SK-N-MC (cell line): ENCODE data around the gene SOCS6.
"Not testable (repeated sequence)": the region's sequence is repeated elsewhere in the genome, so short reads cannot be mapped to it uniquely, and the experiment has no call there.

Source experiments
- DNase-seq: peaks from one replicate; pipeline ENCODE4 v3.0.0-alpha.2; 2011; ENCODE audit warnings: low read depth, low spot score
- H3K27ac ChIP-seq: fragments of 200-600 bp; sonication (generic); 2 replicates; pipeline ENCODE4 v1.5.1; 2016; ENCODE audit warnings: mixed run types
- H3K36me3 ChIP-seq: fragments of 200-600 bp; sonication (generic); 2 replicates; pipeline ENCODE4 v1.6.1; 2017; ENCODE audit warnings: antibody characterized with exemption, low read length, mixed read lengths; ENCODE audit not compliant: insufficient read depth
- H3K4me3 ChIP-seq: fragments of 200-600 bp; sonication (generic); 2 replicates; pipeline ENCODE4 v1.5.1; 2016
- H3K9ac ChIP-seq: fragments of 200-600 bp; sonication (generic); 2 replicates; pipeline ENCODE4 v1.8.0; 2017; ENCODE audit warnings: mixed run types, mixed read lengths; ENCODE audit not compliant: insufficient read length
- H3K9me3 ChIP-seq: fragments of 200-600 bp; sonication (generic); 2 replicates; pipeline ENCODE4 v1.6.1; 2017; ENCODE audit warnings: low read depth, mild to moderate bottlenecking, antibody characterized with exemption, low read length, moderate library complexity, mixed read lengths
- EZH2 ChIP-seq: fragments of 200-600 bp; sonication (generic); IDR thresholded peaks from one replicate; pipeline ENCODE4 v1.6.1; 2017; ENCODE audit warnings: antibody characterized with exemption
- FOXP2 ChIP-seq: optimal IDR thresholded peaks from 2 replicates; pipeline ENCODE3; 2011; ENCODE audit warnings: mild to moderate bottlenecking, moderate library complexity; ENCODE audit not compliant: insufficient read depth; ENCODE audit errors: extremely low read length, control extremely low read depth
- POLR2AphosphoS5 ChIP-seq: IDR thresholded peaks from 2 replicates; pipeline ENCODE4 v1.6.1; 2012; ENCODE audit warnings: mild to moderate bottlenecking, low read depth, low read length, borderline replicate concordance

Gene SOCS6

GRCh38 chr18:70349316-70349715 lies 60.5 kb downstream of the SOCS6 start:
- no peak for TF ChIP-seq EZH2
- Histone ChIP-seq H3K36me3 (no peaks in the 10 kb centered on the region), H3K27ac (no peak overlapping the region), H3K9me3 (no peaks in the 10 kb centered on the region), H3K9ac (no peak overlapping the region), H3K4me3 (no peak overlapping the region)
- no peak for DNase-seq

GRCh38 chr18:70354080-70354479 lies 65.2 kb downstream of the SOCS6 start:
- no peaks in the 10 kb centered on the region for H3K36me3 ChIP-seq
- H3K9ac ChIP-seq: no peak overlapping the region
- no peaks in the 10 kb centered on the region for H3K9me3 ChIP-seq
- H3K27ac ChIP-seq: no peak overlapping the region
- TF ChIP-seq EZH2: no peak
- H3K4me3 ChIP-seq: no peak overlapping the region
- DNase-seq: no peak

DNA sequence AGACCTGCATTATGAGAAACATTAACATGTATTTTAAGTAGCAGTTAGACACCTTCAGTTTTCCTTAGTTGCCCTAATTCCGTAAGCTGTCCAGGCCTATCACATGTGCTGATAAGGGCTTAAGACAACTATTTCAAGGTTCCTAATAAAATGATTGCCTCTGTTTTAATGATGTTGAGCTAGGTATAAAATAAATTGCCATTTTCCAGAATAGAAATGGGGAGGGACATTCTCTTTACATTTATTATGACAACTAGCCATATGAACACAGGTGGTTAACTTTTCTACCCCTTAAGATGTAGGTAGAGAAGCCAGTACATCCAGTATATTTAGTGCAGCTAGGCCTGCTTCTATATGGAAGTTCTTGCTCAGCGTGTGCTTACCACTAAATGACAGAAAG lies 65.9 kb downstream of the SOCS6 start:
- no peak for DNase-seq
- H3K36me3 ChIP-seq: no peaks in the 10 kb centered on the region
- no peak overlapping the region for H3K27ac ChIP-seq
- H3K4me3 ChIP-seq: no peak overlapping the region
- no peak overlapping the region for H3K9ac ChIP-seq
- TF ChIP-seq EZH2 (no peak), POLR2AphosphoS5 (no peak), FOXP2 (no peak)
- no peaks in the 10 kb centered on the region for H3K9me3 ChIP-seq

GRCh38 chr18:70355620-70356385 lies 67.0 kb downstream of the SOCS6 start:
- Histone ChIP-seq H3K9ac (no peak overlapping the region), H3K9me3 (no peaks in the 10 kb centered on the region), H3K36me3 (no peaks in the 10 kb centered on the region), H3K4me3 (no peak overlapping the region), H3K27ac (no peak overlapping the region)
- TF ChIP-seq POLR2AphosphoS5 (no peak), FOXP2 (no peak), EZH2 (no peak)
- DNase-seq: no peak

DNA sequence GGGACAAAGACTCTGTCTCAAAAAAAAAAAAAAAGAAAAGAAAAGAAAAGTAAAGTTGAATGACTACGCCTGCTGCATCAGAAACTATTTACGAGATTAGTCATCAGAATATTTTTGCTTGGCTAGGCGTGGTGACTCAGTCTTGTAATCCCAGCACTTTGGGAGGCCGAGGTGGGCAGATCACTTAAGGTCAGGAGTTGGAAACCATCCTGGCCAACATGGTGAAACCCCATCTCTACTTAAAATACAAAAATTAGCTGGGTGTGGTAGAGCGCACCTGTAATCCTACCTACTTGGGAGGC lies 69.2 kb downstream of the SOCS6 start:
- DNase-seq, H3K4me3 ChIP-seq, H3K36me3 ChIP-seq, H3K9ac ChIP-seq, H3K9me3 ChIP-seq, H3K27ac ChIP-seq: not testable (repeated sequence)

DNA sequence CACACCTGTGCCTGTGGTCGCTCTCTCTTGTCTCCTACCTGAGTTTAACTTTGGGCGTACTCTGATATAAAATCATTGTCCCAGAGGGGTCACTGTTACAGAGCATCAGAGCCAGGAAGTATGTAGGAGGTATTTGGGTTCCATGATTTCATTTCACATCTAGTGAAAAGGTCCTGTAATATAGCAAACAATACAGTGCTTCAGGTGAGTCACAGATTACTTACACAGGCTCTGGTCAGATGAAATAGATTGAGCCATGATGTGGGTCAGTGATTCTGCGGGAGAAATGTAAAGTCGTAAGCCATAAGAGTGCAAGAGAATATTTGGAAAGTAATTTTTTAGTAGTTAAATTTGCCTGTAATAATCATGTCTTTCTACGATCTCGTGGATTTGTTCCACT lies 70.2 kb downstream of the SOCS6 start:
- Histone ChIP-seq H3K4me3 (no peak overlapping the region), H3K27ac (no peak overlapping the region), H3K9ac (no peak overlapping the region), H3K36me3 (no peaks in the 10 kb centered on the region), H3K9me3 (no peaks in the 10 kb centered on the region)
- no peak for DNase-seq
- TF ChIP-seq FOXP2 (no peak), POLR2AphosphoS5 (no peak), EZH2 (no peak)

GRCh38 chr18:70362258-70362657 lies 73.4 kb downstream of the SOCS6 start:
- Histone ChIP-seq H3K9ac (no peak overlapping the region), H3K4me3 (no peak overlapping the region), H3K27ac (no peak overlapping the region), H3K36me3 (no peaks in the 10 kb centered on the region), H3K9me3 (no peaks in the 10 kb centered on the region)
- TF ChIP-seq FOXP2 (no peak), POLR2AphosphoS5 (no peak), EZH2 (no peak)
- DNase-seq: no peak

DNA sequence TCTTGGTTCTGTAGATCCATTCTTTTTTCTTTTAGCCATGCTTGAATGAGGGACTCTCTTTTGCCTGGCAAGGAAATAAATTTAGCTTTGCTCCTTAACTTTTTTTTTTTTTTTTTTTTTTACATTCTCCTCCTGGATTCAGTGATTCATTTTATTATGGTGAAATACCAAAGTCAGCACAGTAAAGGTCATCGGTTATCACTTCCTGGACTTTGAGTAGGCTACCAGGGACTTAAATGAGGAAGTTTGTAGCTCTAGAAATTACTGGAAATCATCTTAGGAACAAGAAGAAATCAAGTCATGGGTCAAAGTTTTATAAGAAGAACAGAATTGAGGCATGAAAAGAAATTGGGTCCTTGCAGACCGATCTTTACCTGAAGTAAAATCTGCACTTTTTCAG lies 75.0 kb downstream of the SOCS6 start:
- no peaks in the 10 kb centered on the region for H3K9me3 ChIP-seq
- no peak overlapping the region for H3K9ac ChIP-seq
- no peak for TF ChIP-seq EZH2
- TF ChIP-seq FOXP2: no peak
- no peak for TF ChIP-seq POLR2AphosphoS5
- H3K27ac ChIP-seq: no peak overlapping the region
- no peak for DNase-seq
- H3K36me3 ChIP-seq: no peaks in the 10 kb centered on the region
- H3K4me3 ChIP-seq: no peak overlapping the region

- H3K27ac ChIP-seq: no peak overlapping the region
Measured at GRCh38 chr18:70365361-70365760, 76.5 kb downstream of the SOCS6 start.

GRCh38 chr18:70366174-70366573 lies 77.3 kb downstream of the SOCS6 start:
- no peak for TF ChIP-seq FOXP2
- TF ChIP-seq EZH2: no peak
- TF ChIP-seq POLR2AphosphoS5: no peak
- Histone ChIP-seq H3K9ac (no peak overlapping the region), H3K36me3 (no peaks in the 10 kb centered on the region), H3K9me3 (no peaks in the 10 kb centered on the region), H3K4me3 (no peak overlapping the region), H3K27ac (no peak overlapping the region)
- DNase-seq: no peak

More at GRCh38 chr18:70365361-70365760, 76.5 kb downstream of the SOCS6 start:
- no peaks in the 10 kb centered on the region for H3K36me3 ChIP-seq
- H3K4me3 ChIP-seq: no peak overlapping the region
- H3K9ac ChIP-seq: no peak overlapping the region
- DNase-seq: no peak
- no peaks in the 10 kb centered on the region for H3K9me3 ChIP-seq
- TF ChIP-seq POLR2AphosphoS5 (no peak), EZH2 (no peak), FOXP2 (no peak)
